Activated CD4-positive, alpha-beta T cell treated with anti-CD3 and anti-CD28 coated beads for 48 hours (primary cell): ENCODE data around the gene GTF2A1L.
"Not testable (repeated sequence)": the region's sequence is repeated elsewhere in the genome, so short reads cannot be mapped to it uniquely, and the experiment has no call there.

Experiments used
- DNase-seq: peaks from one replicate; pipeline ENCODE4 v3.0.0-alpha.2; 2020

GTF2A1L gene

GRCh38 chr2:48617618-48618017, at the start of gene GTF2A1L:
Gene GTF2A1L, plus strand, starts transcription at chr2:48617856. Its CDS starts 19 bp downstream, at chr2:48617875.
- DNase-seq, result no peak

DNA sequence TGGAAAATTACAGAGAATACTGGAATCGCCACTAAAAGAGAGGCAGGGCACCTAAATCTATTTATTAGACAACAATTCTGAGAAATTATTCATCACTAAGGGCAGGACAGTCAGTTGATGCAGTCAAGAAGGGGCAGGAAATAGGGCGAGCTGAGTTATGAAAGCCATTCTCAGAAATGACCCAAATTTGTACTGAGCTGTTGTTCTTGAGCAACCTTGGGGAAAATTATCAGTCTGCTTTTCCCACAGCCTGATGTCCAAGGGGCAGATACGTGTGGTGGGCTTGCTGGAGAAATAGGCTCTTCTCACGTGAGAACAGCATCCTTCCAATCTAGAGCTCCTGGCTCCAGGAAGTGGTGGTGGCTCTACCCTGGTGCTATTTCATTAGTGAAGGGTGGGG, 49.1 kb upstream of the GTF2A1L start:
- no peak for DNase-seq

DNA sequence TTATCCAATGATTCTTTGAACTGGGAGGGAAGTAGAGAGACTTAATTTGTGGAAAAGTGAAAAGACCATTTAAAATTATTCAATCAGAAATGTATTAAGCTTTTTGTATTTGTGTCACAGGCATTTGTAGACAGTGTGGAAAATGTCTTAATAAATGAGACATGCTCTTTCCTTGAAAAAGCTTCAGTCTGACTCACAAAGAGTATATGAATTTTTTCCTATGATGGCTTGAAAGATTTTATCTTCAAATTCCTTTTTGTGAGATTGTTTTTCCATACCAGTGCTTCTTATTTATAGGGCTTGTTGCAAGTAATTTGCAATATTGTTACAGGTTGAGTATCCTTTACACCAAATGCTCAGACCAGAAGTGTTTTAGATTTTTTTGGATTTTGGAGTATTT, 48.2 kb upstream of the GTF2A1L start:
- no peak for DNase-seq

DNA sequence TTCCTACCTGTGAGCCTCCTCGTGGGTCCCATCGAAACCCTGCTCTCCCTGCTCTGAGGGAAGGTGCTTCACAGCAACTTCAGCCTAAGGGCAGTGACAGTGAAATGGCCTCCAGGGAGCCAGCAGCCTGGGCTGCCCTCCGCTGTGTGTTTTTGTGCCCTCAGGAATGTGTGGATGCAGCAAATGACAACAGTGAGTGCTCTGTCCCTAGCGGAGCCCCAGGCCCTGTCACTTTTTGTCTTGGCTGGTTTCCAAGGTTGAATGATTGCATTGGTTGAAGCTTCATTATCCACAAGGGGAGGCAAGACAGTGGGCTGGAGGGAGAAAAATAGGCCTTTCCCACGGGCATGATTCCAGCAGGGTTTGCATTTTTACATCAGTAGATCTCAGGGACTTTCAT, 44.8 kb upstream of the GTF2A1L start:
- no peak for DNase-seq

DNA sequence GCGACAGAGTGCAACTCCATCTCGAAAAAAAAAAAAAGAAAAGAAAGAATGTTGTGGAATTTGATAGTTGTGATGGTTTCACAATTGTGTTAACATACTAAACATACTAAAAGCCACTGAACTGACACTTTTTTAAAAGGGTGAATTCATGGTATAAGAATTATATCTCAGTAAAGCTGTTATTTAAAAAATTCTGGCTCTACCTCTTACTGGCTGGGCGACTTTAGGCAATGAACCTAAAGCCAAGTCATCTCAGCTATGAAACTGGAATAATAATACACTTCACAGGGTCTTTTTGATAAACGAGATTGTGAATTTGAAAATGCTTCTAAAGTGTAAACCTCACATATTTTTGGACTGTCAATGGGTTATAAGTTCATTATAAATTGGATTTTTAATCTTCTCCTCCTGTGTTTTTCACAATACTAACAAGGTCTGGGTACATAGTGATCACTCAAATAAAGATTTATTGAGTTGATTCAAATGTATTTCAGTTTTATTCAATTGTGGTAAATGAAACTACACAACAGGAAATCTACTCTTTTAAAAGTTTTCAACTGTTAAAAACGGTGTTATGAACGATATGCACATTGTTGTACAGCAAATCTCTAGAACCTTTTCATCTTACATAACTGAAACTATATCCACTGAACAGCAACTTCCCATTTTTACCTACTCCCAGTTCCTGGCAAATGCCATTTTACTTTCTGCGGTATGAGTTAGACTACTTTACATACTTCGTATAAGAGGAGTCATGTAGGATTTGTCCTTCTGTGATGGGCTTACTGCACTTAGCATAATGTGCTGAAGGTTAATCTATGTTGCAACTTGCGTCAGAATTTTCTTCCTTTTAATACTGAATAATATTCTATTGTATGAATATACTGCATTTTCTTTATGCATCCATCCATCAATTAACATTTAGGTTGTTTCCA, 43.0 kb upstream of the GTF2A1L start:
- no peak for DNase-seq

DNA sequence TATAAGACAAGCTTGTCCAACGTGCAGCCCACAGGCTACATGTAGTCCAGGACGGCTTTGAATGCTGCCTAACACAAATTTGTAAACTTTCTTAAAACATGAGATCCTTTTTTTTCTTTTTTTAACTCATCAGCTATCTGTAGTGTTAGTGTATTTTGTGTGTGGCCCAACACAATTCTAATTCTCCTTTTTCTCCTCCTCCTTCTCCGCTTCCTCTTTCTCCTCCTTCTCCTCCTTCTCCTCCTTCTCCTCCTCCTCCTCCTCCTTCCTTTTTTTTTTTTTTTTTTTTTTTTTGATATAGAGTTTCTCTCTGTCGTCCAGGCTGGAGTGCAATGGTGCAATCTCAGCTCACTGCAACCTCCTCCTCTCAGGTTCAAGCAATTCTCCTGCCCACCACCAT, 39.3 kb upstream of the GTF2A1L start:
- no peak for DNase-seq

DNA sequence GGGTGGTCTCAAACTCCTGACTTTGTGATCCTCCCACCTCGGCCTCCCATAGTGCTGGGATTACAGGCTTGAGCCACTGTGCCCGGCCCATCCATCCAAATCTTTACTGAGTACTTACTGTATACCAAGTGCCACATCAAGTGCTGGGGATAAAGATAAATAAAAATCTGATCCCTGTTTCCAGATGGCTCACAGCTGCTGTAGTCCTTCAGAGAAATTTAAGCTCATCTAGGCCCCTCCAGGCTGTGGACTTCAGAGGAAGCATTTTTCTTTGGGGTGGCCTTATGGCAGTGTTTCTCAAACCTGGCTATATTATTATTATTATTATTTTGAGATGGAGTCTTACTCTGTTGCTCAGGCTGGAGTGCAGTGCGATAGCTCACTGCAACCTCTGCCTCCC, 33.7 kb upstream of the GTF2A1L start:
- no peak for DNase-seq

- DNase-seq, result no peak
These were observed 33.1 kb upstream of the GTF2A1L start for GRCh38 chr2:48584551-48584950.

DNA sequence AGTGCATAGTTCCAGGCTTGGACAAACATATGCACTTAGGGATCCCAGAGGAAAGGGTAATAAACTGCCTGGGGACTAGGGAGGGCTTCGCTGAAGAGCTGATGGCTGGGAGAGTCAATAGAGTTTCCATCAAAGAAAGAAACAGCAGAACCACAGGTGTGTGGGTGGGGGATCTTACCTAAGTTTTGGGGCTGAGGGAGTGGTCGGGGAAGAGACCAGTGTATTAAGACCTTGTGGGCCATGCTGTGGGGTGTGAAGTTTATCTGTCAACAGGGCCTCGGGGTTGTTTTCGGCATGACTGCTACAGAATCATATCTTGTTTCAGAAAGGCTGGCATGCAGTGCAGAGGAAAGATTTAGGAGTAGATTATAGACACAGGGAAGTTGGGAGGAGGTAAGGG, 31.2 kb upstream of the GTF2A1L start:
- no peak for DNase-seq

DNA sequence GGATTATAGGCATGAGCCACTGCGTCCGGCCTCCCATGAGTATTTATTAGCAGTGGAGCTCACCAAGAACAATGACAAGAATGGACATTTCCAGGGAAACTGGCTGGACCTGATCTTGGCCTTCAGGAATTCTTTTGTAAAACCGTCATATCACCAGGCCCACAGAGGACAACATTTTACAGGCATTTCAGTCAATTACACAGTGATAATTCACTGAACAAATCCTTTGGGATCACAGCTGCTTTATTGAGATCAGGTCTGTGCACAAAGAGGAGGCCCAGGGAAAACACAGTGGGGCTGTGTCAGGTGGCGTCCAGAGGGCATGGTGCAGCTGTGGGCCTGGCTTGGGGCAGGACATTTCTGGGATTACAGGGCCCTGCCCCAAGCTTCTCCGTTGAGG, 30.1 kb upstream of the GTF2A1L start:
- DNase-seq, result no peak

DNA sequence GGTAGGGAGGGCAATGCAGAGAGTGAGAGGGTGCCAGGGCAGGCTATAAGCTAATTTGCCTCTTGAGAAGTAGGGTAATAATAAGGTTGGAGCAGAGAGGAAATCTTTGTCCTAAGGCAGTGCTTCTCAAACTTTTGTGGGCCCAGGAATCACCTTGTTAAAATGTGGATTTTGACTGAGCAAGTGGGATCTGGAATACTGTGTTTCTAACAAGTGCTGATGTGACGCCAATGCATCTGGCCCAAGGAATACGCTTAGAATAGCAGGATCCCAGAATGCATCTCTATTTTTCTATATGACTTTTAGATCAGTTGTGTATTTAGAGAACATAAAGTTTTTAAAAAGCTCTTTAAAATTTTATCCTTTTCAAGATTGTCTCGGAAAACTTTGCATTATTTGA, 29.7 kb upstream of the GTF2A1L start:
- no peak for DNase-seq

- DNase-seq, result no peak
These were observed 28.9 kb upstream of the GTF2A1L start for GRCh38 chr2:48588745-48589144.

- no peak for DNase-seq
These were observed 28.4 kb upstream of the GTF2A1L start for GRCh38 chr2:48589170-48589767.

DNA sequence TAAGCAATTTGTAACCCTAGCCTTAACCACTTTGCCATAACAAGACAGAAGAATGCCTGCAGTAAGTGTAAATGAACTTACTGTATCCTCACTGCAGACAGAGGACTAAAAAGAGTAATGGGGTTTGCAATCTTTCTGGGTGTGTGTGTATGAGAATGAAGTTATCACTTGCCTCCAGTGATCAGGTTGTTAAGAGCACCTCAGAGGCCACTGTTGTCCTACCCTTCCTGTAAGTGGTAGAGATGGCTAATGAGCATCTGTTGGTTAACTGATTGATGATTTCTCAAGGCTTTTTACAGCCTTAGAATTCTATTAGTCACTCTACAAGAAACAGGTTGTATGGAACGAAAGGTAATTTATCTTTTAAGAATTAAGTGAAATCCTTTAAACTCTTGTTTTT, 27.6 kb upstream of the GTF2A1L start:
- no peak for DNase-seq

- DNase-seq, result no peak
These were observed 25.6 kb upstream of the GTF2A1L start for GRCh38 chr2:48592067-48592466.

DNA sequence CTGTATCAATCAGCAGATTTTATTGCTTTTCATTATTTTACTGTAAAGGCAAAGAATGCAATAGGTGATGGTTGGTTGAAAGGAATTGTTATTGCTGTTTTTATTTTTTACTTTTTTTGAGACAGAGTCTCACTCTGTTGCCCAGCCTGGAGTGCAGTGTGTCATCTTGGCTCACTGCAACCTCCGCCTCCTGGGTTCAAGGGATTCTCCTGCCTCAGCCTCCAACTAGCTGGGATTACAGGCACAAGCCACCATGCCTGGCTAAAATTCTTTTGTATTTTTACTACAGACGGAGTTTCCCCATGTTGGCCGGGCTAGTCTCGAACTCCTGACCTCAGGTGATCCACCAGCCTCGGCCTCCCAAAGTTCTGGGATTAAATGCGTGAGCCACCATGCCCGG, 20.9 kb upstream of the GTF2A1L start:
- DNase-seq, result not testable (repeated sequence)

DNA sequence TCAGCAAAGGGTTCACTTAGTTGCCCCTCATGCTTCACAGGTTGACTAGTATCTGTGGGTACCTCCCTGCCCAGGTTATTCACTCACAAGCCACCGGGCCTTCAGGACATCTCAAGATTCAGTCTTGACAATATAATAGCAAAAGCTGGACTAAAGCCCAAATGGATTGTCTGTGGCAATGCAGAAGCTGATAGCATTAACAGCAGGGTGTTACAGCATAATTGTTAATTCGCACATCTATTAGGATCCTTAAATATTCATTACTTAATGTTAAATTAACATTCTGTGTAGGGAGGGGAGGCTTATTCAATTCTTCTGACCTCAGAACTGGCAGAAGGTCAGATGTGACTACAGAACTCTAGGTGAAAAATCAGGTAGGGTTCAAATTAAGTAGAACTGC, 20.2 kb upstream of the GTF2A1L start:
- no peak for DNase-seq

- no peak for DNase-seq
These were observed 17.3 kb upstream of the GTF2A1L start for GRCh38 chr2:48600204-48600813.

DNA sequence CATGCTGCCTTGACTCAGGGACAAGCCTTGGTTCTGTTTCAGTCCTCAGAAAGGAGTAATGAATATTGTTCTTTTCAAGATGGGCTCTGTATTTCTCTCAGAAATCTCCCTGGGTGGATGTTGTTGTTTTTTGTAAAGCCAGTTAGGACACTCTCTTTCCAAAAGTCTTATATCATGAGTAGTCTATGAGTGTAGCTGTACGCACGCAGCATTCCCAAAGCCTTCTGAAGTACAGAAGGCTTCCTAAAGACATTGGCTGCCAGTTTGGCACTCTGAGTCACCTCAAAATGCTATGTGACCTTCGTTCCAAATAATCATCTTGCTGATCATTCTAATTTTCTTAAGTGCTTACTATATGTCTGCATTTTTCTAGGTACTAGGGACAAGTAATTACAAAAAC, 16.7 kb upstream of the GTF2A1L start:
- no peak for DNase-seq

GRCh38 chr2:48601349-48601748, 16.3 kb upstream of the GTF2A1L start:
- DNase-seq, result peak; percentile 13

GRCh38 chr2:48605482-48606175, 12.0 kb upstream of the GTF2A1L start:
- DNase-seq, result no peak

GRCh38 chr2:48607307-48608014, 10.2 kb upstream of the GTF2A1L start:
- DNase-seq, result no peak

DNA sequence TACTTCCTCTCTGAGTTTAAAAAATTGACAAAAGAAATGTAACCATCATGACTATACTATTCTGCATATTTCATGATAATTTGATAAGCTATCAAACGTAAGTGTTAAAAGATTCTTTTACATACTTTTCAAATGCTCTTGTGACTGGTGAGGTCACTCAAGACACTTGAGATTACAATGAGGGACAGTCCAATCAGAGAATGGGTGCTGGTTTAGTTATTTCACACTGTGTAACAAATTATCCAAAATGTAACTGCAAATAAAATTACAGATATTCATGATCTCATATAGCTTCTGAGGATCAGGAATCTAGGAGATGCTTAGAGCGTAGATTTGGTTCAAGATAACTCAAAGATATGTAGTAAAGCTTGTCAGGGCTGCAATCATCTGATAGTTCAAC, 4.4 kb upstream of the GTF2A1L start:
- no peak for DNase-seq
